Progenitor cell of endocrine pancreas (in vitro differentiated cells): ENCODE results near the gene CLIC5. TPM values are rescaled to one million over a fixed set of nuclear protein-coding genes. Genes with fewer than 3 reads are reported as not detected.

Experiments used
- DNase-seq: peaks from one replicate; pipeline ENCODE4 v3.0.0; 2021; ENCODE audit warnings: low spot score; ENCODE audit not compliant: unreplicated experiment
- H3K27ac Mint-ChIP-seq: 2 replicates; pipeline ENCODE4 v1.8.0; 2021; ENCODE audit warnings: mild to moderate bottlenecking, moderate library complexity, mixed read lengths
- H3K27me3 Mint-ChIP-seq: 2 replicates; pipeline ENCODE4 v1.8.0; 2021; ENCODE audit warnings: mixed read lengths
- H3K36me3 Mint-ChIP-seq: 2 replicates; pipeline ENCODE4 v1.8.0; 2022; ENCODE audit warnings: mixed read lengths; ENCODE audit not compliant: insufficient read depth
- H3K4me1 Mint-ChIP-seq: 2 replicates; pipeline ENCODE4 v1.8.0; 2021; ENCODE audit warnings: low read depth, mixed read lengths
- H3K4me3 Mint-ChIP-seq: 2 replicates; pipeline ENCODE4 v1.8.0; 2021; ENCODE audit warnings: low read depth, mild to moderate bottlenecking, moderate library complexity, mixed read lengths
- H3K9me3 Mint-ChIP-seq: 2 replicates; pipeline ENCODE4 v1.8.0; 2021; ENCODE audit warnings: low read depth, mixed read lengths
- total RNA-seq: library from RNA; stranded (reverse); gene quantifications from 2 replicates; pipeline ENCODE4 v1.2.1, GENCODE V29; 2021
- TF ChIP-seq, protein P1 (sequence below): fragments of 200-600 bp; sonication (generic); IDR thresholded peaks from one replicate; pipeline ENCODE4 v1.5.0; 2021; ENCODE audit warnings: antibody characterized with exemption, mild to moderate bottlenecking; ENCODE audit not compliant: unreplicated experiment

The CLIC5 gene
- total RNA-seq, 1 donor from 2014 or later = 35.9 TPM

DNA sequence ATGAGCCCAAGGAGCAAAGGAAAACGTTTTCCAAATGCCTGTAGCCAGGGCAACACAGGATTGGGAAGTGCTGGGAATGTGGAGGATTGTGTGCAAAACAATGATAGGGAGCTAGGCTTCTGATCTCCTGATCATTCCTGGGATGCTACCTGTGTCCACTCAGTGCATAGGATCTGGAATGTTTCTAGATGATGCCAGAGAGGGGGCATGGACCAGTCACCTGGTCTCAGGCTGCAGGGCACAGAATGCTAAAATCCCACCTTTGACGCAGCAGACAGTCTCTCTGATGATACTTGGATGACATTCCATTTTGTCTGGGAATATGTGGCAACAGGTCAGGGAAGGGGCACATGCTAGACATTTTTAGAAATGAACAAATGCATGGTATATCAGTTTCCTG is 128.9 kb downstream of the CLIC5 start:
- H3K9me3 Mint-ChIP-seq = peaks cover 16% of the 10 kb centered on the region
- peaks cover 3% of the 10 kb centered on the region for H3K27me3 Mint-ChIP-seq
- no peak overlapping the region for H3K4me3 Mint-ChIP-seq
- TF ChIP-seq, protein P1, sequence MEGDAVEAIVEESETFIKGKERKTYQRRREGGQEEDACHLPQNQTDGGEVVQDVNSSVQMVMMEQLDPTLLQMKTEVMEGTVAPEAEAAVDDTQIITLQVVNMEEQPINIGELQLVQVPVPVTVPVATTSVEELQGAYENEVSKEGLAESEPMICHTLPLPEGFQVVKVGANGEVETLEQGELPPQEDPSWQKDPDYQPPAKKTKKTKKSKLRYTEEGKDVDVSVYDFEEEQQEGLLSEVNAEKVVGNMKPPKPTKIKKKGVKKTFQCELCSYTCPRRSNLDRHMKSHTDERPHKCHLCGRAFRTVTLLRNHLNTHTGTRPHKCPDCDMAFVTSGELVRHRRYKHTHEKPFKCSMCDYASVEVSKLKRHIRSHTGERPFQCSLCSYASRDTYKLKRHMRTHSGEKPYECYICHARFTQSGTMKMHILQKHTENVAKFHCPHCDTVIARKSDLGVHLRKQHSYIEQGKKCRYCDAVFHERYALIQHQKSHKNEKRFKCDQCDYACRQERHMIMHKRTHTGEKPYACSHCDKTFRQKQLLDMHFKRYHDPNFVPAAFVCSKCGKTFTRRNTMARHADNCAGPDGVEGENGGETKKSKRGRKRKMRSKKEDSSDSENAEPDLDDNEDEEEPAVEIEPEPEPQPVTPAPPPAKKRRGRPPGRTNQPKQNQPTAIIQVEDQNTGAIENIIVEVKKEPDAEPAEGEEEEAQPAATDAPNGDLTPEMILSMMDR = no peak
- H3K4me1 Mint-ChIP-seq = peaks cover 9% of the 10 kb centered on the region
- DNase-seq = no peak
- no peak overlapping the region for H3K27ac Mint-ChIP-seq
- peaks cover 3% of the 10 kb centered on the region for H3K36me3 Mint-ChIP-seq

DNA sequence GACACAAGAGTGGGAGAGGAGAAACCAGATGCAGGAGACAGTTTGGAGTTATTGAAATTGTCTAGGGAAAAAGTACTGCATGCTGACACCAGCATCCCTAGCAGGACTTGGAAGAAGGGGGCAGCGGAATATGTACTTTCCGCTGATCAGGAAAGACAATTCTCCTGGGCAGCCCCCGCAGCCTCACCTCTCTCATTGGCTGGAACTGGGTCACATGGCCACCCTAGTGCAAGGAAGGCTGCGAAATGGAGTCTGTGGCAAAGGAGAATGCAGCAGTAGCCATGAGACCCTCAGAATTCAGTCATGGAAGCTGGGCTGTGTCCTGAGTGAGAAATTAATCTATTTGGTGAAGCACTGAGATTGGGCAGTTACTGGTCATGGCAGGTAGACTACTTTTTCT is 131.3 kb downstream of the CLIC5 start:
- Mint-ChIP-seq H3K27me3 (peaks cover 3% of the 10 kb centered on the region), H3K36me3 (peaks cover 3% of the 10 kb centered on the region), H3K9me3 (peaks cover 16% of the 10 kb centered on the region), H3K4me3 (no peak overlapping the region), H3K4me1 (peaks cover 29% of the 10 kb centered on the region), H3K27ac (no peak overlapping the region)
- TF ChIP-seq, protein P1 = no peak
- DNase-seq = no peak

DNA sequence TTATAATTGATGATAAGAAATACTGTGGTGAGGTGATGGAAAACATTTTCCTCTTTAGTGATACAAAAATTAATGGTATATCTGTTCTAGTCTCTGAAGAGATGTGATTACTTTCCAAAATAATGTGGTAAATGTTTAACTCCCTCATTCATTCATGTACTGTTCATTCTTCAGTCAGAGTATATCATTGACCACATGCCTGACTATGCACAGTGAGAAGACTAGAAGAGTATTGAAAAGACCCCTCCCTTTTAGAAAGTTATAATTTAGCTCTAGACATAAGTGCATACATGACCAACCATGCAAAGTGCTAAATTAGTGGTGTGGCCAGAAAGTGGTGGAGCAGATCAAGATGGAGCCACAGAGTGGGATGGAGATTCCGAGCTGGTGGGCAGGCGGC is 133.0 kb downstream of the CLIC5 start:
- Mint-ChIP-seq H3K36me3 (peaks cover 3% of the 10 kb centered on the region), H3K27me3 (peaks cover 1% of the 10 kb centered on the region), H3K4me3 (no peak overlapping the region), H3K4me1 (peaks cover 33% of the 10 kb centered on the region), H3K27ac (no peak overlapping the region), H3K9me3 (peaks cover 16% of the 10 kb centered on the region)
- TF ChIP-seq, protein P1 = no peak
- no peak for DNase-seq

DNA sequence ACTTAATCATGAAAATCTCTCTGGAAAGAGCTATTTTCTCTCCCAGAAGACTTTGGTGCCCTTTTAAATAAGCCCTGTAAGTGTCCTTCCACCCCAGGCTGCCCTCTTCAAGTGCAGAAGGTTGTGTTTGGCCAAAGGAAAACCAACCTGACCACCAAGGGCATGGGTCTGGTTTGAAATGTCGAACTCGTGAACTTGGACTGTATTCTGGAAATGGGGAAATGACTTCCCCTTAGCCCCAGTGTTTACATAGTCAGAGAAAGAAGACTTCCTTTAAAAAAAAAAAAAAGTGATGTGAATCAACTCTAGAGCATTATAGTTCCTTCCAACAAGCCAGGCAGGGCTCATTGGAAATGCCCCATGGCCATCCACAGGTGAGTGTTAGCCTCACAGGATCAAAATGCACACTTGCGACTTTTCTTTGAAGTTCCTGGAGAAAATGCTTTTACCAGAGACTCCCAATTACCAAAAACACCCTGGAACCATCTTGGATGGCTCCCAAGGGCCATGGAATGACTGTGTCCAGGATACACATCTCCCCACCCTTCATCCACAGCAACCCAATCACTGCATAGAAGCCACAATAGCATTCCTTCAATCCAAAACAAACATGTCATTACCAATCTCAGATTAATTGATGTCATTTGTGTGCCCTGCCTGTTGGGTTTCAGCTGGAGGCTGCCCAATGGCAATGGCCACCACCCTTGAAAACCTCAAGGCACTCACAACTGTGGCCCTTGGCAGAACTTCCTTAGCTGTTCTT is 133.8 kb downstream of the CLIC5 start:
- Mint-ChIP-seq H3K4me3 (no peak overlapping the region), H3K36me3 (peaks cover 3% of the 10 kb centered on the region), H3K27me3 (no peaks in the 10 kb centered on the region), H3K27ac (peak overlapping the region; percentile 62), H3K9me3 (peaks cover 16% of the 10 kb centered on the region), H3K4me1 (peaks cover 33% of the 10 kb centered on the region)
- TF ChIP-seq, protein P1 = no peak
- DNase-seq = no peak

DNA sequence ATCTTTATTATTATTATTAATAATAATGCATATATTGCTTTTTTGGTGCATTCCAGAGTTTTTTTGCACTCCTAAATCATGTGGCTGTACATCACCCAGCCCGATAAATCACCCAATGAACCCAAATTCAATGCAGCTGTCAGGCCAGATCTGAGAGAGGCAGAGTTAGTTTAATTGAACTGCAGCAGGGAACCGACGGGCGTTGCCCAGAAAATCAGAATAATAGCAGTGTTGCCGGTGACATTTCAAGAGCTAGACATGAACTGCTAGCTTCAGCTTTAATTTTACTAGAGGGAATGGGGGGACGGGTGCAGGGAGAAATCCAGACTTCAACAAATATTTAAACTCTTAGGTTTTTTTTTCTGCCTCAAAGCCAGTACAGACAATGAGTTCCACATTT is 135.0 kb downstream of the CLIC5 start:
- Mint-ChIP-seq H3K36me3 (peaks cover 3% of the 10 kb centered on the region), H3K27ac (peak overlapping the region; percentile 98), H3K27me3 (no peaks in the 10 kb centered on the region), H3K9me3 (peaks cover 16% of the 10 kb centered on the region), H3K4me3 (peak overlapping the region; percentile 12), H3K4me1 (peaks cover 33% of the 10 kb centered on the region)
- no peak for DNase-seq
- TF ChIP-seq, protein P1 = no peak
